Skeletal muscle cell (primary cell): ENCODE measurements around the gene KCNH3.

Source experiments
- DNase-seq: peaks from one replicate; pipeline ENCODE4 v3.0.0-alpha.2; 2010; ENCODE audit warnings: low read depth
- H3K4me3 ChIP-seq: 2 replicates; pipeline ENCODE4 v1.5.1; 2011; ENCODE audit warnings: low read depth, mild to moderate bottlenecking, control low read depth, low read length, moderate library complexity

KCNH3 gene

DNA sequence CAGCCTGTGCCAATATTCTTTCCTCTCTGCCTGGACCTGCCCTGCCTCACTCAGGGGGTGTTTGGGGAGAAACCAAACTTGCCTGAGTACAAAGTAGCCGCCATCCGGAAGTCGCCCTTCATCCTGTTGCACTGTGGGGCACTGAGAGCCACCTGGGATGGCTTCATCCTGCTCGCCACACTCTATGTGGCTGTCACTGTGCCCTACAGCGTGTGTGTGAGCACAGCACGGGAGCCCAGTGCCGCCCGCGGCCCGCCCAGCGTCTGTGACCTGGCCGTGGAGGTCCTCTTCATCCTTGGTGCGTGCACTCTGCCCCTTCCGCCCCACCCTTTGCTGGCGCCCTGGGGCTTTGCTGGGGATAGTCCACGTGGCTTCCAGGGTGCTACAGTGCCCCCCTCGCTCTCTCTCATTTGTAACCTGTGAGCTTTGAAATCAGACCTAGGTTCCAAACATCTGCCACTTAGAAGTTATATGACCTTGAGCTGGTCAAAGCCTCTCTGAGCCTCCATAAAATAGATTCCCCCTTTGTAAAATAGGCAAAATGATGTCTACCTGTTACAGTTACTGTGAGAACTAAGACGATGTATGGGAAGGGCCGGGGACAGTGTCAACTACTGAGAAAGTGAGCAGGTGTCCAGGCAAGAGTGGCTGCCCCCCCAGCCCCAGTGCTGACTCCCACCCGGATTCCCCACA lies 4.5 kb downstream of the KCNH3 start:
- no peak for DNase-seq
- H3K4me3 ChIP-seq = no peak overlapping the region

DNA sequence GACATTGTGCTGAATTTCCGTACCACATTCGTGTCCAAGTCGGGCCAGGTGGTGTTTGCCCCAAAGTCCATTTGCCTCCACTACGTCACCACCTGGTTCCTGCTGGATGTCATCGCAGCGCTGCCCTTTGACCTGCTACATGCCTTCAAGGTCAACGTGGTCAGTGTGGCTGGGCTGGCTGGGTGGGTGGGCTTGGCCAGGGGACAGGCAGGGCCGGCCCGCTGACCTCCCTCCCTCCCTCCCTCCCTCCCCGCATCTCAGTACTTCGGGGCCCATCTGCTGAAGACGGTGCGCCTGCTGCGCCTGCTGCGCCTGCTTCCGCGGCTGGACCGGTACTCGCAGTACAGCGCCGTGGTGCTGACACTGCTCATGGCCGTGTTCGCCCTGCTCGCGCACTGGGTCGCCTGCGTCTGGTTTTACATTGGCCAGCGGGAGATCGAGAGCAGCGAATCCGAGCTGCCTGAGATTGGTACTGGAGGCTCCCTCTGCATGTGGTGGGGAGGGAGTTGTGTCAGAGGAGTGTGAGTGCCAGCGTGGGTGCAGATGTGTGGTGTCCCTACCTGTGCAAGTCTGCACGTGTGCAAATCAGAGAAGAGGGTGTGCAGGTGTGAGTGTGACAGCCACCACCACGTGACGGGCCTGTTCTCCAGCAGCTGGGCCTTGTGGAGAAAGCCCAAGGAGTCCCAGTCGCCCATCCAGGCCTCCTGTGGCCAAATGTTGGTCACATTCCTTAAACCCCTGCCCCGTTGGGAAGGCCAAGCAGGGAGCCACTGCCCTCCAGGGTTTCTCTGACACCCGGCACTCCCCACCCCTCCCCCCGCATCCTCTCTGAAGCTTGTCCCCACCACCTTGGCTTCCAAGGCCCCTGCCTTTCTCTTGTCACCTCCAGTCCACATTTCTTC lies 5.3 kb downstream of the KCNH3 start:
- no peak for DNase-seq
- H3K4me3 ChIP-seq = no peak overlapping the region

DNA sequence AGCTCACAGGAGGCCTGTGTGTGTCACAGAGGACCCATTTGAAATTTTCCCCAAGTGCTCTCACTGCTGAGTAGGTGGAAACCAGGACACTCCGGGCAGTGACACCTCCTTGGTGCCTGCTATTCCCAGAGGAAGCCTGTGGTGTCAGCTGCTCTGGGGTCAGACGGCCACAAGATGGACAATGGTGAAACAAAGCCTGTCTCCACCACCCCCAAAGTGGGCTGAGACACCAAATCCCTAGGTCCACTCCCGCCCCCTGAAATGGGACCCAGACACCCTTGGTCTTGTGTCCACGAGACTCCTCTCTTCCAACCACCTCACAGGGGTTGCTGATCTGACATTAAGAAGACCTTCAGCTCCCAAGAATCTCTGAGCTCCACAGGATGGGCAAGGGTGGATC lies 7.0 kb downstream of the KCNH3 start:
- no peak for DNase-seq
- H3K4me3 ChIP-seq = no peak overlapping the region

DNA sequence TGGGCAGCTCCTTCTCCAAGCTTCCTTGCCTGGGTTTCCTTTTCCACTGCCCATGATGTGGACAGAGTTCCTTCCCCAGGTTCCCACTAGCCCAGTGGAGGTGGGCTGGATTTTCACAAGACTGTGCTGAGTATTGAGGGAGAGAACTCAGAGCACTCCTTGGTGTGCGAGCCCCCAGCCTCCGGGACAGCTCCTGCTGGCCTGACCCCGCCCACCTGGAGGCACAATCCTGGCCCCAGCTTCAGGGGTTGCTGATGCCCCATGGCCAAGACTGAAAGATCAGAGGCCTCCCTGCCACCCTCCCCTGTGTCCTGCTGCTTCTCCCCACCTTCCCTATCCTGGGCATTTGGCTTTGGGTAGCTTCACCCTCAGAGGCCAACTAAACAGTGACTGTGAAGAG lies 7.7 kb downstream of the KCNH3 start:
- no peak for DNase-seq
- H3K4me3 ChIP-seq = no peak overlapping the region

DNA sequence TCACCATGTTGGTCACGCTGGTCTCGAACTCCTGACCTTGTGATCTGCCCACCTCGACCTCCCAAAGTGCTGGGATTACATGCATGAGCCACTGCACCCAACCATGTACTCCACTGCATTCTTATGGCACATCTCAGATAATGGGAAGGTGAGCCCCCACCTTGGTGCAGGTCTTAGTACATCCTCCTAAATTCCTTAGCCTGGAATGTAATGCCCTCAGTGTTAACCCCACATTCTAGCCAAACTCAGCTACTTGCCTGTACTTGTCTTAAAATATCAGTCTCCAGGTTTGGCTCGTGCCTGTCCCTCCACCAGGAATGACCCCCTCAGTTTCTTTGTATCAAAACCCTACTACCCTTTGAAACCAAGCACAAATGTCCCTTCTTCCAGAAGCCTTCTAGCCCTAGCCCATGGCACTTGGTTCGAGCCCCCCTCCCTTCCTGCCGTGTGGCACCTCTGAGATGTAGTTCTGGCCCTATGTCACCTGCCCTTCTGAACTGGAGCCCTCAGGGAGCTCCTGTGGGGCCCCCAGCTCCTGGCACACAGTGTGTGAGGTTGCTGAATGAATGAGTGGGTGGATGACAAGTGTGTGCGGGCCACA lies 8.4 kb downstream of the KCNH3 start:
- no peak overlapping the region for H3K4me3 ChIP-seq
- no peak for DNase-seq

DNA sequence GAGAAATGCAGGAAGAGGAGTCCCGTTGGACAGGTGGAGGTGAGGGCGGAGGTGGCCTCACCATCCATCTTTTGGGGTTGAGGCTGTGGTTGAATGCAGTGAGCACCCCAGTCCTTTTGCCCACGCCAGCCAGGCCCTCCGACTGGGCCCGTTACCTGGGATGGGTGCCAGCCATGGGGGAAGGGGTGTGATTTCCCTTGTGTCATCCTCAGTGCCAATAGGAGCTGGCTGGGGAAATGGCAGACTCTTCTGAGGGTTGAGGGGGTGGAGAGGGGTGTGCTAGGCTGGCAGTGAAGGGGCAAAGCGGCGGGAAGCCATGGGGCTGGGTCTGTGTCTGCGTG lies 9.6 kb downstream of the KCNH3 start:
- peak overlapping the region; percentile 30 for H3K4me3 ChIP-seq
- no peak for DNase-seq

DNA sequence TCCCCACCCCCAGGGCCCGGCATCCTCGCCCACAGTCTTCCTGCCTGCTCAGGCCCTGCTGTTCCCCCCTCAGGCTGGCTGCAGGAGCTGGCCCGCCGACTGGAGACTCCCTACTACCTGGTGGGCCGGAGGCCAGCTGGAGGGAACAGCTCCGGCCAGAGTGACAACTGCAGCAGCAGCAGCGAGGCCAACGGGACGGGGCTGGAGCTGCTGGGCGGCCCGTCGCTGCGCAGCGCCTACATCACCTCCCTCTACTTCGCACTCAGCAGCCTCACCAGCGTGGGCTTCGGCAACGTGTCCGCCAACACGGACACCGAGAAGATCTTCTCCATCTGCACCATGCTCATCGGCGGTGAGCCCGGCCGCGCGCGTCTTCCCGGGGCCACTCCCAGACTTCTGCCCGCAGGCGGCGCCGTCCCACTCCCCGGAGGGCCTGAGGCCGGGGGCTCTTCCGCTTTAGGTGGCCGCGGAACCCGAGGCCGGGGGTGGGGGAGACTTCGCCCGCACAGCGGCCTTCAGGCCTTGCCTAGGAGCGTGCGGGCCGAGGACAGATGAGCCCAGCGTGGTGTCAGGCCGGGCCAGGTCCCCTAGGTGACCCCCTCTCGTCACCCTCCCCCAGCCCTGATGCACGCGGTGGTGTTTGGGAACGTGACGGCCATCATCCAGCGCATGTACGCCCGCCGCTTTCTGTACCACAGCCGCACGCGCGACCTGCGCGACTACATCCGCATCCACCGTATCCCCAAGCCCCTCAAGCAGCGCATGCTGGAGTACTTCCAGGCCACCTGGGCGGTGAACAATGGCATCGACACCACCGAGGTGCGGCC lies 10.2 kb downstream of the KCNH3 start:
- H3K4me3 ChIP-seq = peak overlapping the region; percentile 30
- DNase-seq = no peak

DNA sequence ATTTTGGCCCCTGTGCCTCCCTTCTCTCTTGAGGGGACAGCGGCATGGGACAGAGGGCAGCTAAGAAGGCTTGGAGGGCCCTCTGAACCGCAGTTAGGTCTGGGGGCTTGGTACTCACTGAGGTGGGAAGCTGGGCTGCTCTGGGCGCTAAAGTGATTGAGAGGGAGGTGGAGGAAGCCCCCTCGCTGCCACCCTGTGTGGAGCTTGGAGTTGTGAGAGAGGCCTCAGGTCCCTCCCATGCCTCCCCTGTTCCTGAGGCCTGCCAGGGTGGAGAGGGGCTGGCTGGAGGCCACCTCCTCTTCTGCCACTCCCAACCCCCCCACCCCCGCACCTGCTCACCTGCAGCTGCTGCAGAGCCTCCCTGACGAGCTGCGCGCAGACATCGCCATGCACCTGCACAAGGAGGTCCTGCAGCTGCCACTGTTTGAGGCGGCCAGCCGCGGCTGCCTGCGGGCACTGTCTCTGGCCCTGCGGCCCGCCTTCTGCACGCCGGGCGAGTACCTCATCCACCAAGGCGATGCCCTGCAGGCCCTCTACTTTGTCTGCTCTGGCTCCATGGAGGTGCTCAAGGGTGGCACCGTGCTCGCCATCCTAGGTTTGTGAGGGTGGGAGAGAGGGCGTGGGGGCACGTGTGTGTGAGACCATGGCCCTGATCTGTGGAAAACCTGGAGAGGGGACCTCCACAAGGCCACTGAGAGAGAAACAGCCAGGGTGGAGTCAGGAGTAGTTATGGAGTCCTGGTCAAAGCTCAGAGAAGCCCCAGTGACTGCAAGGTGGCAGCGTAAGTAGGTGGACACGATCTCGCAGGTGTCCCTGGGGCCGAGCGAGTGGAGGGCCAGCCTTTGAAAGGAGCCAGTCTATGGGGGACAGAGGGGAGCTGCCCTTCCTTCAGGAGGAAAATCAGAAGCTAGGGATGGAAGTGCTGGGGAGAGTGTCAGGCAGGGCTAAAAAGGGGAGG lies 11.2 kb downstream of the KCNH3 start:
- DNase-seq = no peak
- no peak overlapping the region for H3K4me3 ChIP-seq

DNA sequence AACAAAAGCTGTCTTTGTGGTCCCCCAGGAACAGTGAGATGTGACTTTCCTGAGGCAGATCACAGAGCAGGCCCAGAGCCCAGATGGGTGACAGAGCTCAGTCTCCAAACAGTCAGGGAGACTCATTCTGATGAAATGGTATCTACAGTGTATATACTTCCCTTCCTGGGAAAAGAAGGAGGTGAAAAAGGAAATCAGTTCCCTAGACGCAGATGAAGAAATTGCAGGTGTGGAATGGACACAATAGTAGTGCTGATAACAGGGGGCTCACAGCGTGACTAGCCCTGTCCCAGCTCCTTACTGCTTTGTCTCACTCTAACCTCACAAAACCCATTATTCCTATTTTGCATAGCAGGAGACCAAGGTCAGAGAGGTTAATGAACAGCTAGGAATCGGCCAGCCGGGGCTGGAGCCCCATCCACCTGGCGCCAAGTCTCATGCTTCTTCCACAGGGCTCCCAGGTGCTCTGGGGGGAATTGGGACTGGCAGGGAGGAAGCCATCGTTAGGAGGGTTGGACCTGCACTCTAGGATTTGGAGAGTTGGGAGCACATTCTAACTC lies 11.9 kb downstream of the KCNH3 start:
- no peak for DNase-seq
- no peak overlapping the region for H3K4me3 ChIP-seq

DNA sequence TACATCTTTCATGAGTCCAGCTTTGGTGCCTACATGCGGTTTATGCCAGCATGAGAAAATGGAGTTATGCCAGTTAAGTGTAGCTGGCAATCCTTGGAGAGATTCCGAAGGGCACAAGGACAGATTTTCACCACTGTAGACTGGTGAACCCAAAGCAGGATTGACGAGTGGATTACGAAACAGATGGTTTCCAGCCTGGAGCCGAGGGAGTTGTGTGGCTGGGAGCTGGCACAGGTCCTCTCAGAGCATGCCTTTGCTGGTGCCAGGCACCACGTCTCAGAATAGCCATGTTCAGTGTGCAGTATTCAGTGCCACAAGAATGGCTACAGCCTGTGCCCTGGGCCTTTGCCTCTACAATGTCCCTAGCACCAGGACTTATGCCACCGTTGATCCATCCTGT lies 13.2 kb downstream of the KCNH3 start:
- no peak for DNase-seq
- no peak overlapping the region for H3K4me3 ChIP-seq

DNA sequence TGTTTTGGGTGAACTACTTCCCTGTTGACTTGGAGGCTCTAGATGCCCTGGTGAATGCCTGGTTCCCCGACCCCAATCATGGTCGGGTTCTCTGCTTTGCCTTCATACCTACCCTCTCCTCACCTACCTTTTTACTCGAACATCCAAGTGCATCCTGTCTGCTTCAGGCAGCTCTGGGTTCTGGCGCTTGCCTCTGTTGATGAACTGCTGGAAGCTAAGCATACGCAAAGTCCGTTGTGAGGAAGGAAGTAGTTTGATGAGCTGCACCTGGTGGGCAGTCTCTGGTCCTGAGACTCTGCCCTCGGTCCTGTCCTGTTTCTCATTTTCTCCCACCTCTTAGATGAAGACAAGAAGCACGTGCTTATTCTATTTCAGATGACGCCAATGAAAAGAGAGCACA lies 13.6 kb downstream of the KCNH3 start:
- H3K4me3 ChIP-seq = no peak overlapping the region
- DNase-seq = no peak

DNA sequence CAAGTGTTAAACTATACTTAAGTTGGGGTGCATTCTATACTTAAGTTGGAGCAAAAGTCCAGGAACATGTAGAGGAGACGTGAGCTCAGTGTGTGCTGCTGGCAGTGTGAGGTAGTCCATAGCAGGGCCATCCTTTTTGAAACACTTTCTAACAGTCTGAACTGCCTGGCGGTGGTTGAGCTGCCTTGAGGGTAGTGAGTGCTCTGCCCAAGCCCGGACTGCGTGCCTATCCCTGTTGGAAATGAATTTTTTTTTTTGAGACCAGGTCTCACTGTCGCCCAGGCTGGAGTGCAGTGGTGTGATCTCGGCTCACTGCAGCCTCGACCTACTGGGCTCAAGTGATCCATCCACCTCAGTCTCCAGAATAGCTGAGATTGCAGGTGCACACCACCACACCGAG lies 14.1 kb downstream of the KCNH3 start:
- no peak for DNase-seq
- no peak overlapping the region for H3K4me3 ChIP-seq

DNA sequence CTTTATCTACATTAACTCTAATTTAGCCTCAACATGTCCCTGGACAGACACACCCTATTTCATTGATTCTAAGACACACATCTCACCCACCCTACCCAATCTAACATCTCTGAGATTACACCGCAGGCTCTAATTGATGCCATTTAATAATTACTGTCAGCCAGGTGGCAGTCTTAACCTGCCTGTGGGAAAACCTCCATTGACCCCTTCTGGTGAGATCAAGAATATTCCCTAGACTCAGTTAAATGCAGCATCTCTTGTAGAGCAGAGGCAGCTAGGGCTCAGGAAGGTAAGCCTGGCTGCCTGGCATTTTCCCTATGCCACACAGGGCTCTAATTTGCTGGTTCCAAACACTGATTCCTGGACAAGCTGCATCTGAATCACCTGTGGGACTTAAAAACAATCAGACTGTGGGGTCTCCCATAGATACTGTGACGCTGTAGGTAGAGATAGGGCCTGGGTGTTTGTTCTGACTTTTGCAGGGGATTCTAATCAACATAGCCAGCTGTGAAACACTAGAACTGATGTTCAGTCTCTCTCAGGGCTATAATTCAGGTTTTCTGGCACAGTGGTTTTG lies 14.8 kb downstream of the KCNH3 start:
- DNase-seq = no peak
- H3K4me3 ChIP-seq = no peak overlapping the region

DNA sequence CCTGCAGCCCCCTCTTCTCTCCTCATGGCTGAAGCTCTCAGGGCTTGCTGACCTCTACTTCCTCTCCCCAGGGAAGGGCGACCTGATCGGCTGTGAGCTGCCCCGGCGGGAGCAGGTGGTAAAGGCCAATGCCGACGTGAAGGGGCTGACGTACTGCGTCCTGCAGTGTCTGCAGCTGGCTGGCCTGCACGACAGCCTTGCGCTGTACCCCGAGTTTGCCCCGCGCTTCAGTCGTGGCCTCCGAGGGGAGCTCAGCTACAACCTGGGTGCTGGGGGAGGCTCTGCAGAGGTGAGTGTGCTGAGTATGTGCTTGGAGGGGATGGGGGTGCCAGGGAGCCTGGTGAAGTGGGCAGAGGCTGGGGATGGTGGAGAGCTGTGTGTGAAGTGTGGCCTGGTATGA lies 15.4 kb downstream of the KCNH3 start:
- DNase-seq = no peak
- H3K4me3 ChIP-seq = no peak overlapping the region

DNA sequence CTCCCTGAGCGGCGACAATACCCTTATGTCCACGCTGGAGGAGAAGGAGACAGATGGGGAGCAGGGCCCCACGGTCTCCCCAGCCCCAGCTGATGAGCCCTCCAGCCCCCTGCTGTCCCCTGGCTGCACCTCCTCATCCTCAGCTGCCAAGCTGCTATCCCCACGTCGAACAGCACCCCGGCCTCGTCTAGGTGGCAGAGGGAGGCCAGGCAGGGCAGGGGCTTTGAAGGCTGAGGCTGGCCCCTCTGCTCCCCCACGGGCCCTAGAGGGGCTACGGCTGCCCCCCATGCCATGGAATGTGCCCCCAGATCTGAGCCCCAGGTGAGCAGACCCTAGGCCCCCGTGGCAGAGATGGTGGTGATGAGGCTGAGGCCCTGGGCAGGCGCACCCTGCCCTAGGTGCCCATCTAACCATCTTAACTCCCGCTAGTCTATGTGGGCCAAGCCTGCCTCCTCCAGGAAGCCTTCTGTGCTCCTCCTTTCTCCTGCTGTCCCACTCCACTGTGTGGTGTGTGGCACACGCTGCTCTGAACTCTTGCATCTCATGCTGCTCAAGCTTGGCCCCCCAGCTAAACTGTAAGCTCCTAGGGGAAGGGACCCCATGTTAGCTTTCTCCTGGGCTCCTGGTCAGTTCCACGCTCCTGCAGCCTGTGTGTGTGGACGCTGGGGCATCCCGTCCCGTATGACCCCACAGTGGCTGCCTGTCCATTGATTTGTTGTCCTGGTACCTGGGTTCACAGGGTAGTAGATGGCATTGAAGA lies 17.0 kb downstream of the KCNH3 start:
- DNase-seq = no peak
- no peak overlapping the region for H3K4me3 ChIP-seq

DNA sequence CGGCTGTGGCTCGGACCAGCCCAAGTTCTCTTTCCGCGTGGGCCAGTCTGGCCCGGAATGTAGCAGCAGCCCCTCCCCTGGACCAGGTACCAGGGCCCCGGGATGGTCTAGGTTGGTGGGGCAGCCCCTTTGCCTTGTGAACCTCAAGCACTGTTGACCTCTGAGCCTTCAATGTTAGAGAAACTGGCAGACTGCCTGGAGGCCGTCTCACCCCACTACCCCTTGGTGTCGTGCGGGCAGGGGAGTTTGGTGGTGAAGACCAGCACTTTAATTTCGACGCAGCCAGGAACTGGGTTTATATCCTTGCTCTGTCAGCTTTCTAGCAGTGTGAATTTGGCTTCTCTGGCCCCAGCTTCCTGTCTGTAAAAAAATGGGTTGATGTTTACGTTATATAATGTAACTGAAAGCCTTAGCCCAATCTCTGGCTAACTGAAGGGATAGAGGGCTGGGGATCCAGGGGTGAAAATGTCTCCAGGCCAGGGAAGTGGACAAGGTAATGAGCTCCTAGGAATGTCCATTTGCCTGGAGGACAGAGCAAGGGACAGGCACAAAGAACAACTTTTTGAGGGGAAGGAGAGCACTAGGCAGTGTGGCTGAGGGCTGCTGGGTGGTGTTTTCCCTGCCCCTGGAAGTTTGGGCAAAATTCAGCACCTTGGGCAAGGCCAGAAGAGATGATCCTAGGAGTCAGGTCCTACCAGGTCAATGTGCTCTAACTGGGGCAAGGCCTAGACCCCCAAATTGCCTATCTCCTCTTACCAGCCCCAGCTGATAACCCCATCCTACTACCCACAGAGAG lies 17.8 kb downstream of the KCNH3 start:
- no peak for DNase-seq
- H3K4me3 ChIP-seq = no peak overlapping the region
